PC-9 (cell line): ENCODE data around the gene FILIP1.

Experiments
- EZH2 ChIP-seq: fragments of 200-600 bp; sonication (generic); IDR thresholded peaks from 2 replicates; pipeline ENCODE4 v1.8.0; 2017; ENCODE audit warnings: antibody characterized with exemption, low read depth
- TF ChIP-seq, protein P1 (sequence below): fragments of 200-600 bp; sonication (generic); conservative IDR thresholded peaks from 2 replicates; pipeline ENCODE4 v1.6.1; 2017; ENCODE audit warnings: mixed run types, antibody characterized with exemption, mild to moderate bottlenecking, moderate library complexity

- no peak for TF ChIP-seq EZH2
- TF ChIP-seq, protein P1, sequence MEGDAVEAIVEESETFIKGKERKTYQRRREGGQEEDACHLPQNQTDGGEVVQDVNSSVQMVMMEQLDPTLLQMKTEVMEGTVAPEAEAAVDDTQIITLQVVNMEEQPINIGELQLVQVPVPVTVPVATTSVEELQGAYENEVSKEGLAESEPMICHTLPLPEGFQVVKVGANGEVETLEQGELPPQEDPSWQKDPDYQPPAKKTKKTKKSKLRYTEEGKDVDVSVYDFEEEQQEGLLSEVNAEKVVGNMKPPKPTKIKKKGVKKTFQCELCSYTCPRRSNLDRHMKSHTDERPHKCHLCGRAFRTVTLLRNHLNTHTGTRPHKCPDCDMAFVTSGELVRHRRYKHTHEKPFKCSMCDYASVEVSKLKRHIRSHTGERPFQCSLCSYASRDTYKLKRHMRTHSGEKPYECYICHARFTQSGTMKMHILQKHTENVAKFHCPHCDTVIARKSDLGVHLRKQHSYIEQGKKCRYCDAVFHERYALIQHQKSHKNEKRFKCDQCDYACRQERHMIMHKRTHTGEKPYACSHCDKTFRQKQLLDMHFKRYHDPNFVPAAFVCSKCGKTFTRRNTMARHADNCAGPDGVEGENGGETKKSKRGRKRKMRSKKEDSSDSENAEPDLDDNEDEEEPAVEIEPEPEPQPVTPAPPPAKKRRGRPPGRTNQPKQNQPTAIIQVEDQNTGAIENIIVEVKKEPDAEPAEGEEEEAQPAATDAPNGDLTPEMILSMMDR = no peak
These were observed 226.1 kb downstream of the FILIP1 start for GRCh38 chr6:75267461-75267860.
